Gastrocnemius medialis (tissue), 4 donors: Measurements from ENCODE around the gene NDUFAF3. TPM values are rescaled to one million over a fixed set of nuclear protein-coding genes. Genes with fewer than 3 reads are reported as not detected.

Experiments
- ATAC-seq, 2 donors: fragments of 150-250 bp; one replicate each; pipeline ENCODE4 v1.9.1; 2016
- DNase-seq, 2 donors: peaks; one replicate each; pipeline ENCODE4 v3.0.0-alpha.2; 2019
- H3K27ac ChIP-seq, 4 donors: fragments of 200-600 bp; sonication (generic); 1 replicate in 1 of 4; 2 replicates in 3 of 4; pipeline ENCODE4 v1.5.1; 2016 to 2018; ENCODE audit warnings: mild to moderate bottlenecking in 2 of 4, moderate library complexity in 1 of 4
- H3K27me3 ChIP-seq, 3 donors: fragments of 200-600 bp; sonication (generic) in 2 of 3; 1 replicate in 1 of 3; 2 replicates in 2 of 3; pipeline versions ENCODE4 v1.5.1 to v1.6.0; 2016 to 2019; ENCODE audit warnings: mild to moderate bottlenecking in 1 of 3, moderate library complexity in 1 of 3
- H3K36me3 ChIP-seq, 2 donors: fragments of 200-600 bp; sonication (generic) in 1 of 2; one replicate each; pipeline ENCODE4 v1.5.1; 2017 to 2018
- H3K4me1 ChIP-seq, 2 donors: fragments of 200-600 bp; sonication (generic) in 1 of 2; one replicate each; pipeline ENCODE4 v1.5.1; 2016 to 2017; ENCODE audit warnings: mild to moderate bottlenecking in 2 of 2
- H3K4me3 ChIP-seq, 4 donors: fragments of 200-600 bp; sonication (generic) in 3 of 4; 1 replicate in 1 of 4; 2 replicates in 3 of 4; pipeline ENCODE4 v1.5.1; 2016 to 2019; ENCODE audit warnings: mild to moderate bottlenecking in 2 of 4
- H3K9me3 ChIP-seq, 3 donors: fragments of 200-600 bp; sonication (generic) in 2 of 3; 1 replicate in 1 of 3; 2 replicates in 2 of 3; pipeline ENCODE4 v1.5.1; 2016 to 2019
- CTCF ChIP-seq, 5 experiments: fragments of 450-650 bp in 3 of 5; fragments of 200-600 bp in 2 of 5; sonication (generic) in 2 of 5; IDR thresholded peaks in 4 of 5; conservative IDR thresholded peaks in 1 of 5; 1 replicate in 4 of 5; 2 replicates in 1 of 5; pipeline ENCODE4 v1.5.1; 2016 to 2019; ENCODE audit warnings: antibody characterized with exemption in 5 of 5, mild to moderate bottlenecking in 3 of 5, moderate library complexity in 3 of 5
- POLR2A ChIP-seq, 2 donors: fragments of 450-650 bp; IDR thresholded peaks; one replicate each; pipeline ENCODE4 v1.6.1; 2017; ENCODE audit warnings: antibody characterized with exemption in 2 of 2, mild to moderate bottlenecking in 2 of 2, moderate library complexity in 2 of 2
- in situ Hi-C, 4 donors: fragments of 200-750 bp; cut with MboI; loops; one replicate each; pipeline versions ENCODE4 v1.15.0 to v1.8.0; 2017; ENCODE audit warnings: low sequenced_read_pairs in 4 of 4
- intact Hi-C: fragments of 100-400 bp; cut with DNase I; formaldehyde crosslinking; loops from one replicate; pipeline ENCODE4 v1.15.1; 2023; ENCODE audit warnings: low total_unique reads
- total RNA-seq, 4 donors: library from RNA; depleted of rRNA; stranded (reverse); fragments of >200 nt; gene quantifications; one replicate each; pipeline versions ENCODE4 v1.1.0 to v1.2.3, GENCODE V29; 2016

The NDUFAF3 gene
- total RNA-seq, 4 donors from 2014 or later = 129 to 181 (median 148) TPM

GRCh38 chr3:48989126-48989795, 32.7 kb upstream of the NDUFAF3 start:
- Histone ChIP-seq H3K27ac (peak overlapping the region; percentile 72 to 89 (median 84)), H3K27me3 (no peaks in the 10 kb centered on the region), H3K4me1 (peaks cover 27 to 36% of the 10 kb centered on the region in 2 donors), H3K36me3 (peaks cover 0 to 13% of the 10 kb centered on the region in 2 donors), H3K9me3 (no peaks in the 10 kb centered on the region), H3K4me3 (peak overlapping the region; percentile 79 to 86 (median 84))
- intact Hi-C loops (no loop called here), in situ Hi-C loops (no loop called here)
- no peak for ATAC-seq
- no peak for DNase-seq
- no peak for TF ChIP-seq POLR2A (IDR thresholded peaks at IDR 0.05)
- no peak for TF ChIP-seq CTCF (IDR thresholded peaks at IDR 0.05 in 4 of 5, conservative IDR thresholded peaks at IDR 0.05 in 1 of 5)

DNA sequence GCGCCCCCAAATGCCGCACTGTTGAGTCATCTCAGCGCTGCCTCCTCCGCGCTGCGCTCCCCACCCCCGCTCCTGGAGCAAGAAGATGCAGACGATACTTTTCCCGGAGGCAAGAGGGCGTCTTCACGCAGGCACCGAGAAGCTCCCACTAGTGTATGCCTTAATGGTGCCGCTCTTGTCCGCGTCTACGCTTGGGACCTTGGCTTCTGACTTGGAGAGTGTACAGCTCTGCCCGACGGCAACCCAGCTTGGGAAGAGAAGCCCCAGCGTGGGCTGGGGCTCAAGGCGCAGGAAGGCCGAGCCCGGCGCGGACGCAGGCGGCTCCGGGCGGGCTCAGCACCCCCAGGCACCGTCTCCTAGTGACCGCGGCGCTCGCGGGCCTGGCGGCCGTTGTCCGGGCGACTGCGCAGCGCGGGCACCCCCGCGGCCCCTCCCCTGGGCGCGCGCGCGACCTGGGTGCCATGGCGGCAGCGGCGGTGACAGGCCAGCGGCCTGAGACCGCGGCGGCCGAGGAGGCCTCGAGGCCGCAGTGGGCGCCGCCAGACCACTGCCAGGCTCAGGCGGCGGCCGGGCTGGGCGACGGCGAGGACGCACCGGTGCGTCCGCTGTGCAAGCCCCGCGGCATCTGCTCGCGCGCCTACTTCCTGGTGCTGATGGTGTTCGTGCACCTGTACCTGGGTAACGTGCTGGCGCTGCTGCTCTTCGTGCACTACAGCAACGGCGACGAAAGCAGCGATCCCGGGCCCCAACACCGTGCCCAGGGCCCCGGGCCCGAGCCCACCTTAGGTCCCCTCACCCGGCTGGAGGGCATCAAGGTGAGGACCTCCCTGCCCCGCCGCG, 31.9 kb upstream of the NDUFAF3 start, which contains the start of gene P4HTM:
P4HTM (plus strand) TSS at position 446 of the 840 bp plus-strand sequence; CDS start at position 462, 16 bp downstream.
- ATAC-seq (peak; percentile 82), DNase-seq (peak; percentile 62 to 80)
- no peaks in the 10 kb centered on the region for H3K27me3 ChIP-seq
- intact Hi-C loops (loop anchor here (1.0 to 2.0 kb wide), 3 partner anchors 17 to 103 kb away; partner anchors contain the start of genes IMPDH2 and WDR6), in situ Hi-C loops (no loop called here)
- peaks cover 27 to 36% of the 10 kb centered on the region in 2 donors for H3K4me1 ChIP-seq
- peak within 1 kb of the TSS; percentile 79 to 89 (median 86) for H3K27ac ChIP-seq
- H3K36me3 ChIP-seq = peaks cover 0 to 6% of the 10 kb centered on the region in 2 donors
- TF ChIP-seq CTCF (IDR thresholded peaks at IDR 0.05 in 4 of 5, conservative IDR thresholded peaks at IDR 0.05 in 1 of 5) (peak in 3 of 5 experiments; percentile 30 to 49 (median 42)), POLR2A (IDR thresholded peaks at IDR 0.05) (peak in 1 of 2 donors; percentile 36)
- H3K9me3 ChIP-seq = no peaks in the 10 kb centered on the region
- H3K4me3 ChIP-seq = peak within 1 kb of the TSS; percentile 79 to 86 (median 84)

DNA sequence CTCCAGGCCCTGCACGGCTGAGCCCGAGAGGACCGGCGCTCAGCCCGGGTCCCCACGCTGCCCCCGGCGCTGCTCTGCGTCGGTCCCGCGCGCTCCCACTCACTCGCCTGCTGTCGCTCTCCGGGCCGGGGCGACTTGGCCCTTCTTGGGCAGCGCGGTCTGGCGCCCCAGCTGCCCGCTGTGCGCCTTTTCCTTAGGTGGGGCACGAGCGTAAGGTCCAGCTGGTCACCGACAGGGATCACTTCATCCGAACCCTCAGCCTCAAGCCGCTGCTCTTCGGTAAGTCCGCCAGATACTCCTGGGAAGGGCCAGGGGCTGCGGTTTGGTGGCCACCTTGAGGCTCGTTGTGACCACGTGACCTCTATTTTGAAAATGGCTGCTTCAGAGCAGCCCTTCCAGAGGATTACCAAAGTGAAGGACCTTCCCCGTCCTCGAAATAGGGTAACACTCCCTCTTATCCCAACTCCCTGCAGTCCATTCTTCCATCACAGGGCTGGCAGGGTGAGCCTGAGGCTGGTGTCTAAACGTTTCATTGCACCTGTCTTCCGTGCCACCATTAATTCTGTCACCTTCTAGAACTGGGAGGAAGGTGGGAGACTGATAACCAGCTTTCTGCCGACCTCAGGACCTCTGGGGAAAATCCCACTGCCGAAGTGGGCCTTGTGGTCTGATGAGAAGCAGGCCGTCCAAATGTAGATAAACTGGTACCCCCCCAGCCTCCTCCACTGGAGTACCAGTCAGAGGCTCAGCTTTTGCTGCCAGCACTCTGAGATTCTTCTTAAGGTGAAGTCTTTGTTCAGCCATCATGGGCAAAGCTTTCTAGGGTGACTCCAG, 31.1 kb upstream of the NDUFAF3 start:
- peaks cover 27 to 36% of the 10 kb centered on the region in 2 donors for H3K4me1 ChIP-seq
- no peaks in the 10 kb centered on the region for H3K9me3 ChIP-seq
- H3K4me3 ChIP-seq = peak overlapping the region; percentile 79 to 86 (median 84)
- ATAC-seq (peak; percentile 44 to 46), DNase-seq (no peak)
- H3K27ac ChIP-seq = peak overlapping the region; percentile 79 to 89 (median 86)
- intact Hi-C loops = loop anchor here (1.0 to 2.0 kb wide), 3 partner anchors 16 to 102 kb away; partner anchors contain the start of genes IMPDH2 and WDR6
- in situ Hi-C loops = no loop called here
- H3K36me3 ChIP-seq = no peaks in the 10 kb centered on the region
- H3K27me3 ChIP-seq = no peaks in the 10 kb centered on the region
- no peak for TF ChIP-seq CTCF (IDR thresholded peaks at IDR 0.05 in 4 of 5, conservative IDR thresholded peaks at IDR 0.05 in 1 of 5)
- TF ChIP-seq POLR2A (IDR thresholded peaks at IDR 0.05) = no peak

DNA sequence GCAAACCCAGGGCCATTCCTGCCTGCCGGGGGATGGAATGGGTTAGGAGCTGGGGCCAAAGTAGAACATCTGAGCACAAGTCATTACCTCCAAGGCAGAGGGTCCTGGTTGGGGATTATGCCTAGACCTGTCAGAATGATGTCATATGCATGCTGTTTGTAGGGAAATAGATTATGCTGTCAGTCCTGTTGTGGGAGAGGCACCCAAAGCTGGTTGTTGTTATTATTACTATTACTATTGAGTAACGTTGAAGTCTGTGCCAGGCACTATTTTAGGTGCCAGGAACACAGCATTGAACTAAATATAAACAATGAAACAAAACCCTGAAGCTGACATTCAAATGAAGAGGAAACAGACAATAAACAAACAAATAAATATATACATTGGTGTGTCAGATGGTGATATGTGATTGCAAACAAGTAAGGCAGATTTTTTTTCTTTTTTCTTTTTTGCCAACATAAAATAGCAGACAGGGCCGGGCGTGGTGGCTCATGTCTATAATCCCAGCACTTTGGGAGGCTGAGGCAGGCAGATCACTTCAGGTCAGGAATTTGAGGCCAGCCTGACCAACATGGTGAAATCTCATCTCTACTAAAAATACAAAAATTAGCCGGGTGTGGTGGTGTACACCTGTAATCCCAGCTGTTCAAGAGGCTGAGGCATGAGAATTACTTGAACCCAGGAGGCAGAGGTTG, 29.9 kb upstream of the NDUFAF3 start:
- TF ChIP-seq CTCF (IDR thresholded peaks at IDR 0.05 in 4 of 5, conservative IDR thresholded peaks at IDR 0.05 in 1 of 5) (no peak), POLR2A (IDR thresholded peaks at IDR 0.05) (no peak)
- DNase-seq (no peak), ATAC-seq (no peak)
- H3K4me3 ChIP-seq = peak overlapping the region in 2 of 4 donors; percentile 79 to 85
- H3K36me3 ChIP-seq = no peaks in the 10 kb centered on the region
- intact Hi-C loops (loop anchor here (2.0 kb wide), 1 partner anchor 37 kb away; the partner anchor contains the start of gene IMPDH2), in situ Hi-C loops (no loop called here)
- H3K27me3 ChIP-seq = no peaks in the 10 kb centered on the region
- H3K4me1 ChIP-seq = peaks cover 27 to 36% of the 10 kb centered on the region in 2 donors
- H3K27ac ChIP-seq = peak overlapping the region; percentile 79 to 89 (median 86)
- H3K9me3 ChIP-seq = no peaks in the 10 kb centered on the region
